Ishikawa (cell line): Measurements from ENCODE around the gene LRRC19.

ENCODE experiments used
- CREB1 ChIP-seq: IDR thresholded peaks from 2 replicates; pipeline ENCODE4 v1.6.1; 2012; ENCODE audit warnings: low read depth
- EGR1 ChIP-seq: IDR thresholded peaks from 2 replicates; pipeline ENCODE4 v1.6.1; 2012
- EP300 ChIP-seq: IDR thresholded peaks from 2 replicates; pipeline ENCODE4 v1.6.1; 2012; ENCODE audit warnings: borderline replicate concordance
- FOXM1 ChIP-seq: IDR thresholded peaks from 2 replicates; pipeline ENCODE4 v1.6.1; 2012; ENCODE audit warnings: low read depth, borderline replicate concordance
- MAX ChIP-seq: IDR thresholded peaks from 2 replicates; pipeline ENCODE4 v1.6.1; 2012
- NFIC ChIP-seq: IDR thresholded peaks from 2 replicates; pipeline ENCODE4 v1.6.1; 2012
- RAD21 ChIP-seq: IDR thresholded peaks from 2 replicates; pipeline ENCODE4 v1.6.1; 2012; ENCODE audit warnings: low read depth
- TCF12 ChIP-seq: IDR thresholded peaks from 2 replicates; pipeline ENCODE4 v1.6.1; 2012; ENCODE audit warnings: low read depth
- TEAD4 ChIP-seq: IDR thresholded peaks from 2 replicates; pipeline ENCODE4 v1.6.1; 2012
- USF1 ChIP-seq: IDR thresholded peaks from 2 replicates; pipeline ENCODE4 v1.6.1; 2012
- YY1 ChIP-seq: IDR thresholded peaks from 2 replicates; pipeline ENCODE4 v1.6.1; 2012; ENCODE audit warnings: low read depth
- TF ChIP-seq, protein P1 (sequence below): IDR thresholded peaks from 2 replicates; pipeline ENCODE4 v1.6.1; 2012; ENCODE audit warnings: low read depth, mild to moderate bottlenecking

DNA sequence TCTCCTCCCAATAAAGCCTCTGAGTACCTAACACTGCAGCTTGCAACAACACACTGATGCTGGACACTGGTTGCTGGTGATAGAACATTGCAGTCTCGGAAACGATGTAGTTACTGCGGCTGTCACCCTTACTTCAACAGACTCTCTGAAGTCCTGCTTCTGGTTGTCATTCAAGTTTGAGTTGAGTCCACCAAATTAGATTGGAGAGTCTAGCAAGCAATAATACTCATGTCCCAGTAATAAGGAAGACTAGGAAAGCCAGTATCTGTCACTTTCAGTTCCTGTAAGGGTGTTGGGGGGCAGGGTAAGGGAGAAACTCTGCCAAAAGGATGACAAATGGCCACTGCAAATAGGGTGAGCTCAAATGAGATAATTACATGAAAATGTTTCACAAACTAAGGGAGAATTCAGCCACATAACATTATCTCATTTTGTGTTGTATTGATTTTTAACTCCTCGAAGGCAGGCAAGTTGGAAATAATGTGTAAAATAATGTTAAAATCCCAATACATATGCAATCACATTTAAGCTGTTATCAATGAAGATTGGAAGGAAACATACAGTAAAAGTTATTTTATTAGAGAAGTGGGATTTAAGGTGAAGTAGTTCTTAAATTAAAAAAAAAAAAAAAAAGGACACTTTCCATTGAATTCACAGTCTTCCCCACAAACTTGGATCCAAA is 50.1 kb downstream of the LRRC19 start:
- TF ChIP-seq MAX, result no peak
- TF ChIP-seq, protein P1, sequence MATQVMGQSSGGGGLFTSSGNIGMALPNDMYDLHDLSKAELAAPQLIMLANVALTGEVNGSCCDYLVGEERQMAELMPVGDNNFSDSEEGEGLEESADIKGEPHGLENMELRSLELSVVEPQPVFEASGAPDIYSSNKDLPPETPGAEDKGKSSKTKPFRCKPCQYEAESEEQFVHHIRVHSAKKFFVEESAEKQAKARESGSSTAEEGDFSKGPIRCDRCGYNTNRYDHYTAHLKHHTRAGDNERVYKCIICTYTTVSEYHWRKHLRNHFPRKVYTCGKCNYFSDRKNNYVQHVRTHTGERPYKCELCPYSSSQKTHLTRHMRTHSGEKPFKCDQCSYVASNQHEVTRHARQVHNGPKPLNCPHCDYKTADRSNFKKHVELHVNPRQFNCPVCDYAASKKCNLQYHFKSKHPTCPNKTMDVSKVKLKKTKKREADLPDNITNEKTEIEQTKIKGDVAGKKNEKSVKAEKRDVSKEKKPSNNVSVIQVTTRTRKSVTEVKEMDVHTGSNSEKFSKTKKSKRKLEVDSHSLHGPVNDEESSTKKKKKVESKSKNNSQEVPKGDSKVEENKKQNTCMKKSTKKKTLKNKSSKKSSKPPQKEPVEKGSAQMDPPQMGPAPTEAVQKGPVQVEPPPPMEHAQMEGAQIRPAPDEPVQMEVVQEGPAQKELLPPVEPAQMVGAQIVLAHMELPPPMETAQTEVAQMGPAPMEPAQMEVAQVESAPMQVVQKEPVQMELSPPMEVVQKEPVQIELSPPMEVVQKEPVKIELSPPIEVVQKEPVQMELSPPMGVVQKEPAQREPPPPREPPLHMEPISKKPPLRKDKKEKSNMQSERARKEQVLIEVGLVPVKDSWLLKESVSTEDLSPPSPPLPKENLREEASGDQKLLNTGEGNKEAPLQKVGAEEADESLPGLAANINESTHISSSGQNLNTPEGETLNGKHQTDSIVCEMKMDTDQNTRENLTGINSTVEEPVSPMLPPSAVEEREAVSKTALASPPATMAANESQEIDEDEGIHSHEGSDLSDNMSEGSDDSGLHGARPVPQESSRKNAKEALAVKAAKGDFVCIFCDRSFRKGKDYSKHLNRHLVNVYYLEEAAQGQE, result no peak
- TF ChIP-seq TEAD4, result no peak
- TF ChIP-seq EGR1, result no peak
- no peak for TF ChIP-seq NFIC
- TF ChIP-seq TCF12, result no peak
- no peak for TF ChIP-seq YY1
- TF ChIP-seq USF1, result no peak
- no peak for TF ChIP-seq EP300
- no peak for TF ChIP-seq FOXM1
- no peak for TF ChIP-seq RAD21
- no peak for TF ChIP-seq CREB1
